ENCODE data around the gene P4HTM.
A peak's percentile ranks its signal among the peaks of the same experiment; 100 is the strongest.

P4HTM gene

DNA sequence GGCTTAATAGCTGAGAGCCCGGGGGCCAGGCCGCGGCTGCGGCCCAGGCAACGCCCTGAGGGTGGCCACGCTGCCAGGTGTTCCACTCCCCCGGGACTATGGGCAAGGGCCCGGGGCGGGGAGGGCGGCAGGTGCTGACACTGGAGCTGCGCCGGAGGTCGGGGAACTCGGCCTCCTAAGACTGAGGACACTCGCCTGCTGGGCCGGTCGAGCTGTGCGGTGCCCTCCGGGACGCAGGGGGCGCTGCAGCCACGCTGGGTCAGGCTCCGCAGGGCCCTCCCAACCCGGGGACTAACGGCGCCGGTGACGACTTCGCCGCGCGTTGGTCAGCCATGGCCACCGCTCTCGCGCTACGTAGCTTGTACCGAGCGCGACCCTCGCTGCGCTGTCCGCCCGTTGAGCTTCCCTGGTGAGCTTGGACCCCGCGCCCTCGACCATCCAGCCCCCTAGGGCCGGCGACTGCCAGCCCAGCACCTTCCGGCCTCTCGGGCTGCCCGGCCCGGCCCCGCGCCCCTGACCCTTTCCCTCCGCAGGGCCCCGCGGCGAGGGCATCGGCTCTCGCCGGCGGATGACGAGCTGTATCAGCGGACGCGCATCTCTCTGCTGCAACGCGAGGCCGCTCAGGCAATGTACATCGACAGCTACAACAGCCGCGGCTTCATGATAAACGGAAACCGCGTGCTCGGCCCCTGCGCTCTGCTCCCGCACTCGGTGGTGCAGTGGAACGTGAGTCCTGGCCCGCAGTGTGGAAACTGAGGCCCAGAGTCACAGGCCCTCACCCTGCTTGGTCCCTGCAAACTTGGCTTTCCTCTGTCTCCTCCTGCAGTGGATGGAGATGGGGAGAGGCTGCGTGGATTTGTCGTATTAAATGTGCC lies 32.0 kb downstream of the P4HTM start, which contains the start of gene NDUFAF3:
Gene NDUFAF3, plus strand, starts transcription at position 309 of the 875 bp plus-strand sequence. Its CDS starts 24 bp downstream, at position 333.
- DNase-seq (ENCODE audit: low read depth in 3 of 3, low spot score in 1 of 3): peak; percentile 70 to 86 (median 78)

DNA sequence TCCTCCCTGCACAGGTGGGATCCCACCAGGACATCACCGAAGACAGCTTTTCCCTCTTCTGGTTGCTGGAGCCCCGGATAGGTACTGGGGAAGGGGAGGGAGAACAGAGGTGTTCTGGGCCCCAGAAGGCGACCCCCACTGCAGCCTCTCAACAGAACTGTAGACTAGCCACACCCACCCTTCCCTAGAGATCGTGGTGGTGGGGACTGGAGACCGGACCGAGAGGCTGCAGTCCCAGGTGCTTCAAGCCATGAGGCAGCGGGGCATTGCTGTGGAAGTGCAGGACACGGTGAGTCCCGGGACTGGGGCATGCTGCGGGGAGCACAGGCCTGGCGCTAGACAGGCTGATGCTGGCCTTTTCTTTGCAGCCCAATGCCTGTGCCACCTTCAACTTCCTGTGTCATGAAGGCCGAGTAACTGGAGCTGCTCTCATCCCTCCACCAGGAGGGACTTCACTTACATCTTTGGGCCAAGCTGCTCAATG lies 32.7 kb downstream of the P4HTM start:
- no peak for DNase-seq (ENCODE audit: low read depth in 3 of 3, low spot score in 1 of 3)

DNA sequence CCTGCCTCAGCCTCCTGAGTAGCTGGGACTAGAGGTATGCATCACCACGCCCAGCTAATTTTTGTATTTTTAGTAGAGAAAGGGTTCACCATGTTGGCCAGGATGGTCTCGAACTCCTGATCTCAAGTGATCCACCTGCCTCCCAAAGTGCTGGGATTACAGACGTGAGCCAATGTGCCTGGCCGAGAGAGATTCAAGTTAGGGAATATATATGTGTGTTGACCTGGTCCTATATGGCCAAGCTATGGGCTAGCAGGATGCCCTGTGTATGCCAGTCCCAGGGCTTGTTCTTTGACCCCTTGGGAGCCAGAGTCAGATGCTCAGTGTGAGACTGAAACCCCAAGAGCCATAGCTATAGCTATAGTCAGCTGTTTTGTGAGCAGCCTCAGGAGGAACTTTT lies 33.7 kb downstream of the P4HTM start:
- no peak for DNase-seq (ENCODE audit: low read depth in 3 of 3, low spot score in 1 of 3)

DNA sequence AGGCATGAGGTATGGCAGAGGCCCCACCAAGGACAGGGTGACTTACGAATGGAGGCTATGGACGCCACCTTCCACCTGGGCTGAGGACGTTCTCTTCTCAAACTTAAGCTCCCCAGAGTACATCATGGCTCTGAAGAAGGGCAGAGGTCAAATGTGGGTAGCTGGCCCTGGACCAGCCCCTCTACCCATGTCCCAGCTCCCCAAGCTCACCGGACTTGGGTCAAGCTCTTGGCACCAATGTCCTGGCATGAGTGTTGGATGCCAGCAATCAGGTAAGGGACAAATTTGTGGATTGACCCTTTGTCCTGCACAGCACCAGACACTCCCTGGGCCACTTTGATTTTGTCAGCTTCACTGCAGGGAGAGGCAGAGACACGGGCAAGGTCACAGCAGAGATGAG lies 34.4 kb downstream of the P4HTM start:
- no peak for DNase-seq (ENCODE audit: low read depth in 3 of 3, low spot score in 1 of 3)

DNA sequence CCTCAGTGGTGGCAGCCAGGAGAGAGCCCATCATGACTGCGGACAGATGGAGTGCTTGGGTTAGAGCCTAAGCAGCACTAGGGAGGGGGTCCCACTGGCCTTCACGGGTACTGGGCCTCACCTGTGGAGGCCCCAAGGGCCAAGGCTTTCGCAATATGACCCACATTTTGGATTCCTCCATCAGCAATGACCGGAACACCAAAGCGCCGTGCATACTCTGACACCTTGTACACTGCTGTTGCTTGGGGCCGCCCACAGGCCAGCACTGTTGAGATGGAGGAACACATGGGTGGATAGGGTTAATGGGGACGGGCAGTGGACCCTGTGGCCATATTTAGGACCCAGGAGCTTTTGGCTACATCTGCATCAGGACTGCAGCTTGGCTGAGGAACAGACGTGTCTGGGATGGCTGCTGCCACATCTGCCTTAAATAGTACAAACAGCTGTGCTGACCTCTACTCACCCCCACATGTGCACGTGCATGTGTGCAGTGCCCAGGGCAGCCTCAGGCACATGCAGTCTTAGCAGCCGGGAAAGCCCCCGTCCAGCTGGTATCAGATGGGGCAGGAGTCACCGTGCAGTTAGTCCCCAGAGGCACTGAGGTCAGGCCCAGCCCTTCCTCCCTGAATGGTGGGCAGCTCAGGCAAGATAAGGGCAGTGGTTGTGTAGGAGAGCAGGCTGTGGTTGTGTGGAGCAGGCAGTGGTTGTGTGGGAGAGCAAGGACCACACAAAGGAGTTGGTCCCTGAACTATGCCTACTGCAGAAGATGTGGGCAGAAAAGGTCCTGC lies 35.2 kb downstream of the P4HTM start:
- DNase-seq (ENCODE audit: low read depth in 3 of 3, low spot score in 1 of 3): no peak

DNA sequence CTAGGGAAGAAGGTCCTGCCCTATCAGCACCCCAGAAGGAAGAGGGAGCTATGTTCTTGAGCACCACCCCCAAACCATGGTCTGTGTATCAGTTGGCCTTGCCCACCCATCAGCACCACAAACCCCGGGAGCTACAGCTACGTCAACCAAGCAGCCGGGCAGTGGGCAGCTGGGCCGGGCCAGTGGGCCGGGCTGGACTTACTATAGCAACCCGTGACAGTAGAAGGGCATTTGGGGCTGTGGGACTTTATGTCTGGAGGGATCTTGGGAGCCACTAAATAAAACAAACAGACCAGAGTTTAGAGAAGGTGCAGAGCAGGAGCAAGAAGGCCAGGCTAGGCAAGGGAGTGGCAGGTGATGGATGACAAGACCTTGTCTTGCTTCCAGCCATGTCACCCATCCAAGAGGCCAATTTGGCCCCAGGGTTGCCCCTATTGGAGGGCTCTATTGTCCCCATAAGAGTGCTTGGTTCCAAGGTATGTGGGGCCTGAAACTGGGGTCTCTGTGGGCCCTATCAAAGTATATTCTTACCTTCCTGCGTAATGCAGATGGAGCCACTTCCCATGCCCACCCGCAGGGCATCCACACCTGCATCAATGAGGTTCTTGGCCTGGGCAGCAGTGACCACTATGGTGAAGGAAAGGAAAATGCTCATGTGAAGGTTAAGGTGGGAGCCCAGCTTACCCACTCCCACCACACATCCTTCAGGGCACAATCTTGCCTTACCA lies 35.9 kb downstream of the P4HTM start:
- DNase-seq (ENCODE audit: low read depth in 3 of 3, low spot score in 1 of 3): no peak

DNA sequence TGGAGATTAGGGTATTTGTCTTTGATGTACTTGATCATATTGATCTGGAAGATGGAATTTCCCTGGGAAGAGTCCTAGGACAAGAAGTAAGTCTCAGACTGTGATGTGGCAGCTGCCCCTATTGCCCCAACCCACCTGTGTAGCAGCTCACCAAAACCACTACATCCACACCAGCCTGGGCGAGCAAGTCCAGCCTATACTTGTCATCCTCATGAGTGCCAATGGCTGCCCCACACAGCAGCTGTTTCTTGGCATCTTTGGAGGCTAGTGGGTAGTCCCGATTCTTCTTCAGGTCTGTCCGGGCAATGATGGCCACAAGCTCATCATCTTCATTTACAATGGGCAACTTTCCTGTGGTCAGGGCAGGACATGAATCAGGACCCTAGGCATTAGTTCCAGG lies 36.5 kb downstream of the P4HTM start:
- DNase-seq (ENCODE audit: low read depth in 3 of 3, low spot score in 1 of 3): no peak

DNA sequence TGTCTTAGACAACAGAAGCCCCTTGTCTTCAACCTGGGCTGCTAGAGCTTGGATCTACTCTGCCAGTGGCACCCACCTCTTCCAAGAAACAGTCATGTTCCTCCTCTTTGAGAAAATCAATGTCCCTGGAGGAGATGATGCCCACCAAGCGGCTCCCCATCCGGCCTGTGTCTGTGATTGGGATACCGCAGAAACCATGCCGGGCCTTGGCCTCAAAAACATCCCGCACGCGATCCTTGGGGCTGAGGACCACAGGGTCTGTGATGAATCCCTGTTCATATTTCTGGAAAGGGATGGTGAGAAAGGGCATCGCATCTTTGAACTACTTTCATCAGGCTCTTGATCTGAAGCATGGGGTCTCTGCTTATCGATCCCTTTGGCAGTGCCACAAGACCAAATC lies 37.6 kb downstream of the P4HTM start:
- no peak for DNase-seq (ENCODE audit: low read depth in 3 of 3, low spot score in 1 of 3)

DNA sequence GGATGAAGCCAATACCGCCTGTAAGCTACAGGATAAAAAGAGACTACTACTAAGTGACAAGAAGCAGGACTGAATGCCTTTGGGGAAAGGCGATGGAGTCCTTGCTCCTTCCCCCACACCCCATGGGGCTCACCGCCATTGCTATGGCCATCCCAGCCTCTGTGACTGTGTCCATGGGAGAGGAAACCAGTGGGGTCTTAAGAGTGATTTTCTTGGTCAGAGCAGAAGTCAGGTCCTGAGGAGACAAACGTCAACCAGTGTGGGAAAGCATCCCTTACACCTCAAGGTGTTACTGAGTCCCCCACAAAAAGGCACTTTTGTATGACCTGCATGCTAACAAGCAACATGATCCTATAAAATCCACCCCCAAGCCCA lies 38.2 kb downstream of the P4HTM start:
- no peak for DNase-seq (ENCODE audit: low read depth in 3 of 3, low spot score in 1 of 3)

DNA sequence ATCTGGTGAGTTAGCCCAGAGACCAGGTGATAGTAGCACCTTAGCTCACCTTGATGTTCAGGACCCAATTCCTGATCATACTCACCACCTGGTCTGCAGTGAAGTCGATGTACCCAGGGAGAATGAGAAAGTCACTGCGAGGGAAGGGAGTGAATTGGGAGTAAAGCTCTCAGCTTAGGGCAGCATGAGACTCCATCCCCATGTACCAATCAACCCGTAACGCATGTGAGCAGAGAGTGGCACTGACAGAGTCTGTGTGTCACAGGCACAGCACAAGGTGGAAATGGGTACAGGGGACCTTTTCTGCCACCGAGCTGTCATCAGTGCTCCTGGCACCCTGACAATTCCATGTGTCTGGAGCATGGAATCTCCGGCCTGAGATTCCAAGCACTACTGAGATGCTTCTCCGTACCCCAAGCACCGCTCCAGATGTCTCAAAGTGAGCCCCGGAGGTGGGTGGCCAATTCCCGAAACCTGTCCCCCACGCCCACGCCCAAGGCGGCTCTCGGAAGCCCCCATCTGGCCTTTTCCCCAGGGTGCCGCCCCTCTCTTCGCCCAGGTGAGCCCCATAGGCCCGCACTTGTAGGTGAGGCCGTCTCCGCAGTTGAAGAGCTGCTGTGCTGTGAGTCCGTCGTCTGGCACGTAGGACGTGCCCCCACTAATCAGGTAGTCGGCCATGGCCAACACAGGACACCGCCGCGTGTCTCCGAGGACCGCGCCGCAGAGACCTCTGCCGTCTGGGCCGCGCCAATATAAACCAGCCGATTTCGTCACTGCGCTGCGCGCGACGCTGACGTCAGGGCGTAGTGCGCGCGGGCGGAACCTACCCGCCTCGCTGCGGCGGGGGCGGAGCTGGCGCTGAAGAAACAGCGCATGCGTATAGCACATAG lies 38.9 kb downstream of the P4HTM start, which contains the start of gene IMPDH2:
Gene IMPDH2, minus strand, starts transcription at position 726 of the 890 bp plus-strand sequence. Its CDS starts 48 bp downstream, at position 678.
- DNase-seq (ENCODE audit: low read depth in 3 of 3, low spot score in 1 of 3): peak; percentile 80 to 89 (median 89)

DNA sequence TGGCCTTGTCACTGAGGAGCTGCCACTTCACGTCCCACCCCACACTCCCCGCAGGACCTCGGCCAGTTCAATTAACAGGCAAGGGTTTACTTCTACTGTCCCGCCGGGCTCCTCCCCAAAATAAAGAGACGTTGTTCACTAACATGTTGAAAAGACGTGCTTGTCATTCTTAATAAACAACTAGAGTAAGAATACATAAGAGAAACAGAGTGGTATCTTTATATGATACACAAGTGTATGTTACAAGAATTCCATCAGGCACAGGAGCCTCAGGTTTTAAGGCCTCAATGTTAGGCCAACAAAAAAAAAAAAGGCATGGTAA lies 39.5 kb downstream of the P4HTM start:
- DNase-seq (ENCODE audit: low read depth in 3 of 3, low spot score in 1 of 3): no peak

DNA sequence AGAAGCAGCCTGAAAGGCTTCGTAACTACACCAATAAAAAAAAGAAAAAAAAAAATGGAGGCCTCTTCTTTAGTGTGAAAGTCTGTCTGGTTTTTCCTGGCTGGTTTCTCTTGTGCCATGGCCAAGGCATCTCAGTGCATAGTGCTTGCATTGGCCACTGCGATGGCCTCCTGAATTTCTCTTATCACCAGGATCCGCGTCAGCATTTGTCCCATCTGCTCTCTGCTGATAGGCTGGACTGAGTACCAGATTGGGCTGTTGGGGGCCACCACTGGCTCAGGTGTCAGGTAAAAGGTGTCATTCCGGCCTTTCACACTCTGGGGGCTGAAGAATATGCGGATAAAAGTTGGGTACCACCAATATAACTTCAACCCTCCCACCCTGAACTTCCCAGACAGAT lies 40.3 kb downstream of the P4HTM start:
- no peak for DNase-seq (ENCODE audit: low read depth in 3 of 3, low spot score in 1 of 3)

DNA sequence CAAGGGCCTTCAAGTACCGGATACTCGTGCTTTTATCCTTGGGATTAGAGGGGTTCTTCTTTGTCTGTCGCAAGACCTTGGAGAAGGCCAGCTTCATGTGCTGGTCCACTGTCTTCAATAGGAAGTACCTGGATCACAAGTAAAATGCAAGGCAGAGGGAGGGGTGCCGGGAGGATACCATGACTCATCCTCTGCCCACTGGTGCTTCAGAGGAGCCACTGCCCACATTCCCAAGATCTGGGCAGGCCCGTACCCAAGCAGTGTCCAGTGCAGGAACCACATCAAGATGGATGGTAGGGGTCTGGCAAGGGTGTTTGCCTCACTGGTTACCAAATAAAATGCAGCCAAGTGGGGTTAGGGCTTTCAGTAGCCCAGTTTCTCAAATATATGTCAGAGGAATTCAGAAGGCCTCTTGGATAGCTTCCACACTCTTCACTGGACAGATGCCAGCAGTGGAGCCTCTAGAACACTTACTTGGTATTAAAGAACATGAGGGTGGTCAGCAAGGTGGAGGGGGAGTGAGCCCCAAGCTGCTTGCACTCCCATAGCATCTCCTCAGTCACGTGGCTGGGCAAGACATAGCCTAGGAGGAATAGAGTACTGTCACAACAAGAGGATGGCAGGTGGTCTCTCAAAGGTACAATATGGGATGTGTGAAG lies 42.7 kb downstream of the P4HTM start:
- no peak for DNase-seq (ENCODE audit: low read depth in 3 of 3, low spot score in 1 of 3)

DNA sequence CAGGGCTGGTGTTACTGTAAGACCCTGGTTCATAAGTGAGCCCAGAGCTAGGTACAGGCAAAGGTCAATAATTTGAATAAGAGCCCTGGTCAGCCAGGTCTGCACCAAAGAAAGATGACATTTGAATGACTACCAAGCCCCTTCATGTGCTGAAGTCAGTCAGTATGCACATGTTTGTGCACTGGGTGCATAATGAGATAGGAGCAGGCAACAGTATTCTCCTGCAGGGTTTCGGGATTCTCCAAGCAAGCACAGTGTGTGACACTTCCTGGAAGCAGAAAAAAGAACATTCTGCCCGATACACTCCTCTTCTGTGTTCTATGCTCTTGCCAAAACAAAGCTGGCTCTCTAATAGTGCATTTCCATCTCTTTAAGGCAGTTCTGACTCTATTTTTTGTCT lies 44.6 kb downstream of the P4HTM start:
- no peak for DNase-seq (ENCODE audit: low read depth in 3 of 3, low spot score in 1 of 3)

DNA sequence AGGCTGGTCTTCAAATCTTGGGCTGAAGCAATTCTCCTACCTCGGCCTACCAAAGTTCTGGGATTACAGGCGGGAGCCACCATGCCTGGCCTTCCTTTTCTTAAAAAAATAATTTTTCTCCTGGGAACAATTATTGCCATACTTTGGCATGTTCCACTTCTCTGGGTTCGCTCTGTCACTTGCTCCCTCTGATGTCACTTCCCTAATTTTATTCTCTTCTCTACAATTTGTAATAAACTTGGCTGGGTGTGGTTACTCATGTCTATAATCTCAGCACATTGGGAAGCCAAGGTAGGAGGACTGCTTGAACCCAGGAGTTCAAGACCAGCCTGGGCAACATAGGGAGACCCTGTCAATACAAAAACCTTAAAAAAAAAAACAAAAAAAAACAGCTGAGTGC lies 45.2 kb downstream of the P4HTM start:
- no peak for DNase-seq (ENCODE audit: low read depth in 3 of 3, low spot score in 1 of 3)

DNA sequence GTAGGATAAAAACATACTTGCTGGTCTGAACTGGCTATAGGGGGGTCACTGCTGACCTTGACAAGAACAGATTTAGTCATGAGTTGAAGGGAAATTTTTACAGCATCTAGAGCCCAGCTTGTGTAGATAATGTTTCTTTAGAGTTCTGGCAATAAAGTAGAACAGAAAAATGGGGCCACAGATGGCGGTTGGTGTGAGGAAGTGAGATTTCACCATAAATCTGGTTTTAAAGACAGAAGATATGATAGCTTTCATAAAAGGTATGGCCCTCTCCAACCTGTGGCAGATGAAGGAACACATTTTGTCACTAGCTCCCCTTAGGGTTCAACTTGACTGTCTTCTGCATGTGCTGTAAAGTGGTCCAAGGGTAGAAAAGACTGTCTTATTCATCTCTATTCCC lies 63.5 kb downstream of the P4HTM start:
- DNase-seq (ENCODE audit: low read depth in 3 of 3, low spot score in 1 of 3): no peak

DNA sequence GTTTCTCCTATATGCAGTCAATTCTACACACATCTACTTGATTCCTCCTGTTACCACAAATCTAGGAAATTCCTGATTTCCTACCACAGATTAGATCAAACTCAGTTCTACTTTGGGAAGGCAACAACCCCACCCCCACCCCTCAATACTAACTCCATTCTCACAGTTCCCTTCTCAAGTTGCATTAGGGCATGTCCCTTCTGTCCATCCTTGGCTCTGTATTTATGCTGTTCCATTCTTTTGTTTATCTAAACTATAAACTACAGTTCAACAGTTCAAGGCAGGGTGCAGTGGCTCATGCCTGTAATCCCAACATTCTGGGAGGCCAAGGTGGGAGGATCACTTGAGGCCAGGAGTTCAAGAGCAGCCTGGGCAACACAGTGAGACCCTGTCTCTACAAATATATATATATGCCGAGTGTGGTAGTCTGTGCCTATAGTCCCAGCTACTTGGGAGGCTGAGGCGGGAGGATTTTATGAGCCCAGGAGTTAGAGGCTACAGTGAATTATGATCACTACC lies 64.4 kb downstream of the P4HTM start:
- no peak for DNase-seq (ENCODE audit: low read depth in 3 of 3, low spot score in 1 of 3)
